Activated naive CD8-positive, alpha-beta T cell treated with anti-CD3 and anti-CD28 coated beads, Interleukin-2, amount 50 U/mL, for 24 hours (primary cell): ENCODE measurements around the gene WFDC2.
"Not testable (repeated sequence)": the region's sequence is repeated elsewhere in the genome, so short reads cannot be mapped to it uniquely, and the experiment has no call there.

Source experiments
- ATAC-seq: fragments of 150-1000 bp; cut with Tn5 transposase; one replicate; pipeline ENCODE4 v1.10.0; 2021
- DNase-seq: peaks from one replicate; pipeline ENCODE4 v3.0.0; 2021
- H3K27ac Mint-ChIP-seq: one replicate; pipeline ENCODE4 v1.8.0; 2021; ENCODE audit warnings: mild to moderate bottlenecking, mixed read lengths
- H3K27me3 Mint-ChIP-seq: one replicate; pipeline ENCODE4 v1.8.0; 2021; ENCODE audit warnings: mixed read lengths
- H3K36me3 Mint-ChIP-seq: one replicate; pipeline ENCODE4 v1.8.0; 2021; ENCODE audit warnings: low read depth, mixed read lengths
- H3K4me1 Mint-ChIP-seq: one replicate; pipeline ENCODE4 v1.8.0; 2021; ENCODE audit warnings: mixed read lengths
- H3K4me3 Mint-ChIP-seq: one replicate; pipeline ENCODE4 v1.8.0; 2021; ENCODE audit warnings: mild to moderate bottlenecking, moderate library complexity, mixed read lengths
- H3K9me3 Mint-ChIP-seq: one replicate; pipeline ENCODE4 v1.8.0; 2021; ENCODE audit warnings: mixed read lengths

Gene WFDC2

GRCh38 chr20:45465491-45466266, 3.9 kb upstream of the WFDC2 start:
- Mint-ChIP-seq H3K9me3 (no peaks in the 10 kb centered on the region), H3K27me3 (peaks cover 37% of the 10 kb centered on the region), H3K36me3 (no peaks in the 10 kb centered on the region), H3K4me1 (peaks cover 17% of the 10 kb centered on the region), H3K27ac (no peak overlapping the region), H3K4me3 (no peak overlapping the region)
- ATAC-seq (no peak), DNase-seq (no peak)

- Mint-ChIP-seq H3K4me3 (no peak overlapping the region), H3K27ac (no peak overlapping the region), H3K9me3 (no peaks in the 10 kb centered on the region), H3K4me1 (peaks cover 10% of the 10 kb centered on the region), H3K27me3 (peaks cover 50% of the 10 kb centered on the region), H3K36me3 (no peaks in the 10 kb centered on the region)
- ATAC-seq (no peak), DNase-seq (no peak)
Observed at GRCh38 chr20:45467172-45467571, 2.4 kb upstream of the WFDC2 start.

- Mint-ChIP-seq H3K36me3 (no peaks in the 10 kb centered on the region), H3K27ac (no peak overlapping the region), H3K4me3 (no peak overlapping the region), H3K9me3 (no peaks in the 10 kb centered on the region), H3K27me3 (peaks cover 56% of the 10 kb centered on the region), H3K4me1 (peaks cover 10% of the 10 kb centered on the region)
- ATAC-seq: no peak
- no peak for DNase-seq
Observed at GRCh38 chr20:45467861-45468260, 1.7 kb upstream of the WFDC2 start.

GRCh38 chr20:45470262-45470931, 844 bp downstream of the WFDC2 start:
- Mint-ChIP-seq H3K27ac (no peak overlapping the region), H3K27me3 (peaks cover 68% of the 10 kb centered on the region), H3K4me3 (peak overlapping the region; percentile 58), H3K36me3 (no peaks in the 10 kb centered on the region), H3K4me1 (peaks cover 10% of the 10 kb centered on the region), H3K9me3 (no peaks in the 10 kb centered on the region)
- ATAC-seq (peak; percentile 82), DNase-seq (peak; percentile 60)

GRCh38 chr20:45470937-45471336, 1.4 kb downstream of the WFDC2 start:
- H3K27me3 Mint-ChIP-seq: peaks cover 66% of the 10 kb centered on the region
- H3K4me3 Mint-ChIP-seq: peak overlapping the region; percentile 50
- H3K4me1 Mint-ChIP-seq: peaks cover 10% of the 10 kb centered on the region
- no peak overlapping the region for H3K27ac Mint-ChIP-seq
- H3K9me3 Mint-ChIP-seq: no peaks in the 10 kb centered on the region
- DNase-seq (peak; percentile 12), ATAC-seq (no peak)
- no peaks in the 10 kb centered on the region for H3K36me3 Mint-ChIP-seq

GRCh38 chr20:45472286-45472685, 2.7 kb downstream of the WFDC2 start:
- H3K9me3 Mint-ChIP-seq, H3K4me3 Mint-ChIP-seq, H3K36me3 Mint-ChIP-seq, H3K27ac Mint-ChIP-seq, DNase-seq, ATAC-seq: not testable (repeated sequence)
- Mint-ChIP-seq H3K4me1 (peaks cover 10% of the 10 kb centered on the region), H3K27me3 (peaks cover 60% of the 10 kb centered on the region)

- H3K4me1 Mint-ChIP-seq, H3K4me3 Mint-ChIP-seq, H3K36me3 Mint-ChIP-seq, DNase-seq, H3K27ac Mint-ChIP-seq, ATAC-seq, H3K9me3 Mint-ChIP-seq: not testable (repeated sequence)
- H3K27me3 Mint-ChIP-seq: peaks cover 43% of the 10 kb centered on the region
Observed at GRCh38 chr20:45477530-45478148, 8.1 kb downstream of the WFDC2 start.

GRCh38 chr20:45479822-45480221, 10.3 kb downstream of the WFDC2 start:
- no peak overlapping the region for H3K4me3 Mint-ChIP-seq
- no peak overlapping the region for H3K27ac Mint-ChIP-seq
- no peaks in the 10 kb centered on the region for H3K36me3 Mint-ChIP-seq
- no peaks in the 10 kb centered on the region for H3K4me1 Mint-ChIP-seq
- no peak for DNase-seq
- no peaks in the 10 kb centered on the region for H3K9me3 Mint-ChIP-seq
- no peak for ATAC-seq
- peaks cover 35% of the 10 kb centered on the region for H3K27me3 Mint-ChIP-seq

GRCh38 chr20:45484676-45485075, 15.1 kb downstream of the WFDC2 start:
- H3K4me3 Mint-ChIP-seq: no peak overlapping the region

GRCh38 chr20:45485388-45485787, 15.8 kb downstream of the WFDC2 start:
- H3K4me1 Mint-ChIP-seq: no peaks in the 10 kb centered on the region
- no peaks in the 10 kb centered on the region for H3K9me3 Mint-ChIP-seq
- ATAC-seq (no peak), DNase-seq (no peak)
- H3K27ac Mint-ChIP-seq: no peak overlapping the region
- no peak overlapping the region for H3K4me3 Mint-ChIP-seq
- peaks cover 32% of the 10 kb centered on the region for H3K27me3 Mint-ChIP-seq
- no peaks in the 10 kb centered on the region for H3K36me3 Mint-ChIP-seq

More at GRCh38 chr20:45484676-45485075, 15.1 kb downstream of the WFDC2 start:
- Mint-ChIP-seq H3K36me3 (no peaks in the 10 kb centered on the region), H3K27ac (no peak overlapping the region), H3K27me3 (peaks cover 36% of the 10 kb centered on the region), H3K4me1 (no peaks in the 10 kb centered on the region), H3K9me3 (no peaks in the 10 kb centered on the region)
- ATAC-seq (no peak), DNase-seq (no peak)

- Mint-ChIP-seq H3K9me3 (no peaks in the 10 kb centered on the region), H3K4me1 (no peaks in the 10 kb centered on the region), H3K27ac (no peak overlapping the region), H3K4me3 (no peak overlapping the region), H3K27me3 (peaks cover 24% of the 10 kb centered on the region), H3K36me3 (no peaks in the 10 kb centered on the region)
- ATAC-seq (no peak), DNase-seq (no peak)
Observed at GRCh38 chr20:45487231-45487635, 17.7 kb downstream of the WFDC2 start.

- DNase-seq (no peak), ATAC-seq (no peak)
- H3K27ac Mint-ChIP-seq: no peak overlapping the region
- H3K9me3 Mint-ChIP-seq: no peaks in the 10 kb centered on the region
- no peaks in the 10 kb centered on the region for H3K4me1 Mint-ChIP-seq
- no peak overlapping the region for H3K4me3 Mint-ChIP-seq
- H3K36me3 Mint-ChIP-seq: no peaks in the 10 kb centered on the region
- H3K27me3 Mint-ChIP-seq: peaks cover 29% of the 10 kb centered on the region
Observed at GRCh38 chr20:45489083-45489531, 19.6 kb downstream of the WFDC2 start.

GRCh38 chr20:45495501-45495941, 26.0 kb downstream of the WFDC2 start:
- Mint-ChIP-seq H3K27ac (no peak overlapping the region), H3K4me1 (no peaks in the 10 kb centered on the region), H3K36me3 (no peaks in the 10 kb centered on the region), H3K4me3 (no peak overlapping the region), H3K27me3 (peaks cover 21% of the 10 kb centered on the region), H3K9me3 (no peaks in the 10 kb centered on the region)
- ATAC-seq: no peak
- DNase-seq: no peak

- Mint-ChIP-seq H3K4me3 (no peak overlapping the region), H3K36me3 (no peaks in the 10 kb centered on the region), H3K9me3 (no peaks in the 10 kb centered on the region), H3K4me1 (no peaks in the 10 kb centered on the region), H3K27ac (no peak overlapping the region), H3K27me3 (peaks cover 26% of the 10 kb centered on the region)
- ATAC-seq (no peak), DNase-seq (no peak)
Observed at GRCh38 chr20:45496166-45496565, 26.6 kb downstream of the WFDC2 start.
